Activated T-helper 2 cell treated with anti-CD3 and anti-CD28 coated beads, Interferon-gamma antibody, Interleukin-2, Interleukin-4, amounts not matched to agents 10 μg/mL and 5 μg/mL and 100 μg/mL, durations not matched to agents 14 hours and 24 hours and 36 hours (primary cell): ENCODE data around the gene ACAP2. TPM values are rescaled to one million over a fixed set of nuclear protein-coding genes. Genes with fewer than 3 reads are reported as not detected.
"Not testable (repeated sequence)": the region's sequence is repeated elsewhere in the genome, so short reads cannot be mapped to it uniquely, and the experiment has no call there.

Source experiments
- DNase-seq: peaks from one replicate; pipeline ENCODE4 v3.0.0; 2021; ENCODE audit warnings: low spot score
- H3K27ac Mint-ChIP-seq: one replicate; pipeline ENCODE4 v1.8.0; 2021; ENCODE audit warnings: mixed read lengths
- H3K27me3 Mint-ChIP-seq: one replicate; pipeline ENCODE4 v1.8.0; 2021; ENCODE audit warnings: low read depth, mixed read lengths
- H3K36me3 Mint-ChIP-seq: one replicate; pipeline ENCODE4 v1.8.0; 2021; ENCODE audit warnings: low read depth, mixed read lengths
- H3K4me1 Mint-ChIP-seq: one replicate; pipeline ENCODE4 v1.8.0; 2021; ENCODE audit warnings: low read depth, mixed read lengths
- H3K4me3 Mint-ChIP-seq: one replicate; pipeline ENCODE4 v1.8.0; 2021; ENCODE audit warnings: low read depth, mild to moderate bottlenecking, moderate library complexity, mixed read lengths
- H3K9me3 Mint-ChIP-seq: one replicate; pipeline ENCODE4 v1.8.0; 2021; ENCODE audit warnings: mixed read lengths
- intact Hi-C: fragments of 100-400 bp; cut with micrococcal nuclease; formaldehyde crosslinking; loops from one replicate; pipeline ENCODE4 v1.15.1; 2023
- total RNA-seq: library from RNA; stranded (reverse); gene quantifications from 2 replicates; pipeline ENCODE4 v1.2.3, GENCODE V29; 2022

Gene ACAP2
- total RNA-seq, 1 donor from 2014 or later, result 49.8 TPM

GRCh38 chr3:195296662-195297061, 146.2 kb downstream of the ACAP2 start:
- DNase-seq, result no peak
- H3K4me1 Mint-ChIP-seq, result peaks cover 6% of the 10 kb centered on the region
- peaks cover 47% of the 10 kb centered on the region for H3K36me3 Mint-ChIP-seq
- H3K27me3 Mint-ChIP-seq, result no peaks in the 10 kb centered on the region
- intact Hi-C loops, result no loop called here
- H3K4me3 Mint-ChIP-seq, result no peak overlapping the region
- H3K27ac Mint-ChIP-seq, result no peak overlapping the region
- H3K9me3 Mint-ChIP-seq, result no peaks in the 10 kb centered on the region

DNA sequence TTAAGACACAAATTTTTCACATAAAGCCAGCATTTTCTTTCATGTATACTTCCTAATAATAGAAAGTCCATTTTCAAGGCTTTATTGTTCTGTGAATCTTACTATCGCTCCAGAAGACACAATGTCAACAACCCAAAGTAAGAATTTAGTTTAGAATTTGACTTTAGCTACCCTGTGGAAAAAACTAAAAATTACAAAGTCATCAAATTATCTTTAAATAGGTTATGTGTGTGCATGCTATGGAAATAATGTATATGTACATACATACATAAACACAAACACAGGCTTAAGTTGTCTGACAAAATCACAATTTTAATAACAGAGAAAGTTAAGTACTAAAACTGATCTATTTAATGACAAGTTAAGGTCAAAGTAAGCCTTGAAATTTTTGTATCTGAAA, 151.7 kb downstream of the ACAP2 start:
- H3K36me3 Mint-ChIP-seq, result peaks cover 54% of the 10 kb centered on the region
- no peak for DNase-seq
- H3K4me3 Mint-ChIP-seq, result no peak overlapping the region
- no peaks in the 10 kb centered on the region for H3K9me3 Mint-ChIP-seq
- H3K27me3 Mint-ChIP-seq, result no peaks in the 10 kb centered on the region
- H3K4me1 Mint-ChIP-seq, result peaks cover 6% of the 10 kb centered on the region
- intact Hi-C loops, result no loop called here
- H3K27ac Mint-ChIP-seq, result no peak overlapping the region

DNA sequence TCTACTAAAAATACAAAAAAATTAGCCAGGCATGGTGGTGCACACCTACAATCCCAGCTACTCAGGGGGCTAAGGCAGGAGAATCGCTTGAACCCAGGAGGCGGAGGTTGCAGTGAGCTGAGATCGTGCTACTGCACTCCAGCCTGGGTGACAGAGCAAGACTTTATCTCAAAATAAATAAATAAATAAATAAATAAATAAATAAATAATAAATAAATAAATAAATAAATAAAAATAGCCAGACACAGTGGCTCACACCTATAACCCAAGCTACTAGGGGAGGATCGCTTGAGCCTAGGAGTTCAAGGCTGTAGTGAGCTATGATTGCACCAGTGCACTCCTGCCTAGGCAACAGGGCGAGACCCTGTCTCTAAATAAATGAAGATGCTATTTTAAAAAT, 152.2 kb downstream of the ACAP2 start:
- DNase-seq, H3K9me3 Mint-ChIP-seq, H3K4me3 Mint-ChIP-seq, H3K4me1 Mint-ChIP-seq, H3K27ac Mint-ChIP-seq, H3K27me3 Mint-ChIP-seq, intact Hi-C loops: not testable (repeated sequence)
- peaks cover 55% of the 10 kb centered on the region for H3K36me3 Mint-ChIP-seq

DNA sequence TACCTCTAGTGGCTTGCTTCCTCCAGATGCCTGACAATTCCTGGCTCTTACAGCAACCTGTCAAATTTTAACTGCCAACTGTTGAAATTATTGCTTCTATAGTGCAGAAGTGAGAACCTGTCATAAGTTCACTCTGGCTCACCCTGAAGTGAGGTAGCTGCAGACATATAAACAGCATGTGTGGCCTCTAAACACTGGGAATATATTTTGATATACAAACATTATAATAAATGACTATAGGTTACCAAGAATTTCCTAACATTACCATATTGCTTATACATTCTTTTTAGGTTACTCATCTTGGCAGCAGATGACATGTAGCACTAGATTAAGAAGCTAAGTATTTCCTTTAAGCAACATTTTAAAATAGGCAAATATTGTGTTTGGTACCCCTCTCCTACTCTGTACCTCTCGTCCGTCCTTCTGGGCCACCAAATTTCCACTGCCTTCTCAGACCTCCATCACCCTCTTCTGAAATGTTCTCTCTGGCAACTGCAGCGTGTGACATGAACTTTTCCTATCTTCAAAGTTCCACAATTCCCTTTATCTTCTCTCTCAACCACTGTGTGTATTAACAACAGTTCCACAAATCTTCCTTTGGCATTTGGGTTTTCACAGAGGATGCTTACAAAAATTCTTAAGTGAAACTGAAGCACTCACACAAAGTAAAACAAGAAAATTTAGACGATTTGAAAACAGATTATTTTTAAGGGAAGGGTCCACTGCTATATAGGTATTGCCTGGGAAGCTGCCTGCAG, 156.5 kb downstream of the ACAP2 start:
- intact Hi-C loops, result no loop called here
- H3K9me3 Mint-ChIP-seq, result no peaks in the 10 kb centered on the region
- no peak overlapping the region for H3K4me3 Mint-ChIP-seq
- H3K27me3 Mint-ChIP-seq, result no peaks in the 10 kb centered on the region
- no peak for DNase-seq
- H3K36me3 Mint-ChIP-seq, result peaks cover 50% of the 10 kb centered on the region
- peaks cover 18% of the 10 kb centered on the region for H3K4me1 Mint-ChIP-seq
- no peak overlapping the region for H3K27ac Mint-ChIP-seq

GRCh38 chr3:195285372-195285771, 157.4 kb downstream of the ACAP2 start:
- Mint-ChIP-seq H3K27me3 (no peaks in the 10 kb centered on the region), H3K4me1 (peaks cover 18% of the 10 kb centered on the region), H3K4me3 (no peak overlapping the region), H3K27ac (no peak overlapping the region), H3K9me3 (no peaks in the 10 kb centered on the region), H3K36me3 (peaks cover 46% of the 10 kb centered on the region)
- intact Hi-C loops, result no loop called here
- DNase-seq, result no peak

GRCh38 chr3:195284842-195285241, 158.0 kb downstream of the ACAP2 start:
- DNase-seq, result no peak
- intact Hi-C loops, result no loop called here
- H3K27me3 Mint-ChIP-seq, result no peaks in the 10 kb centered on the region
- peaks cover 44% of the 10 kb centered on the region for H3K36me3 Mint-ChIP-seq
- H3K4me3 Mint-ChIP-seq, result no peak overlapping the region
- peaks cover 18% of the 10 kb centered on the region for H3K4me1 Mint-ChIP-seq
- no peak overlapping the region for H3K27ac Mint-ChIP-seq
- no peaks in the 10 kb centered on the region for H3K9me3 Mint-ChIP-seq

DNA sequence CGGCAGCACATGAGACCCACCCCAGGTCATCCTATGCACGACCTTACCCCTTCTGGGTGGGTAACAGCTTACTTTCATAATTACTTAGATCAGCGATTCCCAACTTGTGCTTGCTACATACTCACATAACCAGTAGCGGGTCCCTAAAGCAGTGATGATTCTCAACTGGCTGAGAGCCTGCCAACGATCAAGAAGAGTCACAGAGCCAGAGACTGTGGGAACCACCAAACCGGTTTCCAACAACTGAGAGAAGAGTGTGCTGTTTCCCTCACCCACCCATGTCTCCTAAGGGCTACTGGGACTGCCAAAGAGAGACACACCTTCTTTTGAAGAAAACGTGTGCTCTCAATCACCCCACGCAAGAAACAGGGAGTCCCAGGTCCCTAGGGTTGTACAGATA, 159.9 kb downstream of the ACAP2 start:
- no peak overlapping the region for H3K27ac Mint-ChIP-seq
- no peak overlapping the region for H3K4me3 Mint-ChIP-seq
- H3K36me3 Mint-ChIP-seq, result peaks cover 30% of the 10 kb centered on the region
- H3K27me3 Mint-ChIP-seq, result no peaks in the 10 kb centered on the region
- no peaks in the 10 kb centered on the region for H3K9me3 Mint-ChIP-seq
- intact Hi-C loops, result no loop called here
- no peak for DNase-seq
- H3K4me1 Mint-ChIP-seq, result peaks cover 18% of the 10 kb centered on the region

GRCh38 chr3:195274259-195274966, 168.4 kb downstream of the ACAP2 start:
- DNase-seq, result no peak
- no peaks in the 10 kb centered on the region for H3K9me3 Mint-ChIP-seq
- H3K27ac Mint-ChIP-seq, result no peak overlapping the region
- peaks cover 18% of the 10 kb centered on the region for H3K4me1 Mint-ChIP-seq
- H3K4me3 Mint-ChIP-seq, result no peak overlapping the region
- intact Hi-C loops, result loop anchor here (5.0 kb wide), 3 partner anchors 183 to 602 kb away; partner anchors contain the start of genes LSG1 and PPP1R2
- H3K27me3 Mint-ChIP-seq, result no peaks in the 10 kb centered on the region
- H3K36me3 Mint-ChIP-seq, result peaks cover 3% of the 10 kb centered on the region

GRCh38 chr3:195271410-195272243, 171.2 kb downstream of the ACAP2 start:
- peaks cover 23% of the 10 kb centered on the region for H3K4me1 Mint-ChIP-seq
- H3K27ac Mint-ChIP-seq, result peak overlapping the region; percentile 84
- DNase-seq, result peak; percentile 86
- peaks cover 9% of the 10 kb centered on the region for H3K36me3 Mint-ChIP-seq
- H3K27me3 Mint-ChIP-seq, result no peaks in the 10 kb centered on the region
- intact Hi-C loops, result loop anchor here (1.0 to 5.0 kb wide), 5 partner anchors 172 to 599 kb away; partner anchors contain the start of genes ACAP2, LSG1 and PPP1R2
- peak overlapping the region; percentile 86 for H3K4me3 Mint-ChIP-seq
- no peaks in the 10 kb centered on the region for H3K9me3 Mint-ChIP-seq

GRCh38 chr3:195270817-195271409, 171.9 kb downstream of the ACAP2 start, which contains the start of gene XXYLT1:
Gene XXYLT1 (minus strand): TSS chr3:195271159. CDS start chr3:195271058, 101 bp downstream.
- peak within 1 kb of the TSS; percentile 84 for H3K27ac Mint-ChIP-seq
- H3K4me3 Mint-ChIP-seq, result peak within 1 kb of the TSS; percentile 86
- H3K9me3 Mint-ChIP-seq, result no peaks in the 10 kb centered on the region
- intact Hi-C loops, result loop anchor here (1.0 to 5.0 kb wide), 5 partner anchors 172 to 599 kb away; partner anchors contain the start of genes ACAP2, LSG1 and PPP1R2
- peak; percentile 85 for DNase-seq
- peaks cover 10% of the 10 kb centered on the region for H3K36me3 Mint-ChIP-seq
- peaks cover 23% of the 10 kb centered on the region for H3K4me1 Mint-ChIP-seq
- H3K27me3 Mint-ChIP-seq, result no peaks in the 10 kb centered on the region

DNA sequence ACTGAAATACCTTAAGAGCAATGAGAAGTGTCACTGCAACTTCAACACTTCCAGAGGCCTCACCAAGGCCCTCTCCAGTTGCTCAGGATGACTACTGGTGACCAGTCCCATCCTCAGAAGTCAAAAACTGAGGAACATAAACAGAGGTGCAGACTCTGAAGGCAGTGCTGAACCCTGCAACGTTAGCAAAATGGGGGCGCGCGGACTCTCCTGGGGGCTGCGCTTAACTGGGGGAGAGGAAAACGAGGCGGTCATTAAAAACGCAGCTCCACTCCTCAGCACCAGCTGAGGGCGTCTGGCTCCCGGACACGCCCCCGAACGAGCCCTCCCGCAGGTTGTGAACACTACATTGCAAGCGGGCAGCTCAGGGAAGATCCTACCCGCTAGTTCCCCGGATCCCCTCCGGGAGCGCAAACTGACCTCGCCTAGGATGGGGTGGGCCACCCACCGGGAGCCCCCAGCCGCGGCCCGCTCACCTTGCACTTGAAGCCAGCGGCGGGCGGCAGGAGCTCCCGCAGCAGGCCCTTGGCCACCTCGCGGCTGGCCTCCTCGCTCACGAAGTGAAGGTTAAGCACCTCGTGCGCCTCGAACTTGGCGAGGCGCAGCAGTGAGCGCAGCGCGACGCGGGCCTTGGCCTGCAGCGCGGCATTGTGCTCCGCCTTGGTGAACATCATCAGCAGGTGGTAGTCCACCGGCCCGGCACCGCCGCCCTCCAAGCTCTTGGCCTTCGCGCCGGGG, 172.6 kb downstream of the ACAP2 start:
- peaks cover 14% of the 10 kb centered on the region for H3K36me3 Mint-ChIP-seq
- H3K4me3 Mint-ChIP-seq, result peak overlapping the region; percentile 85
- peak; percentile 31 for DNase-seq
- H3K9me3 Mint-ChIP-seq, result no peaks in the 10 kb centered on the region
- no peaks in the 10 kb centered on the region for H3K27me3 Mint-ChIP-seq
- H3K4me1 Mint-ChIP-seq, result peaks cover 23% of the 10 kb centered on the region
- peak overlapping the region; percentile 38 for H3K27ac Mint-ChIP-seq
- intact Hi-C loops, result loop anchor here (5.0 kb wide), 3 partner anchors 187 to 598 kb away; partner anchors contain the start of genes LSG1 and PPP1R2
